Smooth muscle cell of the pulmonary artery (primary cell): ENCODE results near the gene ANGPTL4. TPM values are rescaled to one million over a fixed set of nuclear protein-coding genes. Genes with fewer than 3 reads are reported as not detected.

Experiments
- total RNA-seq: library from RNA; depleted of rRNA; stranded (reverse); fragments of >200 nt; gene quantifications from 2 replicates; pipeline ENCODE4 v1.2.3, GENCODE V29; 2014

Gene ANGPTL4
- total RNA-seq = 32.2 and 45.7 TPM in 2 replicates

GRCh38 chr19:8363803-8364771 is at the start of gene ANGPTL4:
Gene ANGPTL4, plus strand, starts transcription at chr19:8364155. Its CDS starts 167 bp downstream, at chr19:8364322.

GRCh38 chr19:8321067-8321985 is 42.6 kb upstream of the ANGPTL4 start, which contains the start of the genes NDUFA7 and RPS28:
Gene NDUFA7, minus strand, starts transcription at chr19:8321375. Its CDS starts 17 bp downstream, at chr19:8321358.
Gene RPS28, plus strand, starts transcription at chr19:8321496. Its CDS starts 35 bp downstream, at chr19:8321531.

GRCh38 chr19:8342684-8343482 is 21.1 kb upstream of the ANGPTL4 start, which contains the start of gene KANK3:
Gene KANK3, minus strand, starts transcription at chr19:8343262. Its CDS starts 5,434 bp downstream, at chr19:8337828.

GRCh38 chr19:8389891-8390616 is 26.1 kb downstream of the ANGPTL4 start, which contains the start of gene RAB11B:
Gene RAB11B, plus strand, starts transcription at chr19:8390360. Its CDS starts 57 bp downstream, at chr19:8390417.

GRCh38 chr19:8412783-8413628 is 49.1 kb downstream of the ANGPTL4 start, which contains the start of gene MARCHF2:
Gene MARCHF2, plus strand, starts transcription at chr19:8413305. Its CDS starts 8,536 bp downstream, at chr19:8421841.

Other genes with a start within 250 kb of the ANGPTL4 start
- gene FBN3, start 214.6 kb upstream of the ANGPTL4 start, total RNA-seq = not detected in 2 replicates
- gene CERS4, start 154.8 kb upstream of the ANGPTL4 start, total RNA-seq = 4.7 and 18.8 TPM in 2 replicates
- 34.2 and 51.4 TPM in 2 replicates for gene CD320, start 55.8 kb upstream of the ANGPTL4 start, total RNA-seq
- 19.8 and 31.8 TPM in 2 replicates for gene NDUFA7, start 42.8 kb upstream of the ANGPTL4 start, total RNA-seq
- 510 and 600 TPM in 2 replicates for gene RPS28, start 42.7 kb upstream of the ANGPTL4 start, total RNA-seq
- 0.17 and 0.26 TPM in 2 replicates for gene KANK3, start 20.9 kb upstream of the ANGPTL4 start, total RNA-seq
- 107 and 131 TPM in 2 replicates for gene RAB11B, start 26.2 kb downstream of the ANGPTL4 start, total RNA-seq
- gene MARCHF2, start 49.1 kb downstream of the ANGPTL4 start, total RNA-seq = 70.0 and 76.5 TPM in 2 replicates
- 48.2 and 58.3 TPM in 2 replicates for gene HNRNPM, start 80.8 kb downstream of the ANGPTL4 start, total RNA-seq
- gene PRAM1, start 138.5 kb downstream of the ANGPTL4 start, total RNA-seq = 0.07 and 0.20 TPM in 2 replicates
- gene ZNF414, start 150.0 kb downstream of the ANGPTL4 start, total RNA-seq = 6.1 and 7.5 TPM in 2 replicates
- gene MYO1F, start 213.3 kb downstream of the ANGPTL4 start, total RNA-seq = 0.13 TPM in 2 replicates
- 21.6 and 29.1 TPM in 2 replicates for gene ADAMTS10, start 246.6 kb downstream of the ANGPTL4 start, total RNA-seq